ENCODE data around the gene JAK3. TPM values are rescaled to one million over a fixed set of nuclear protein-coding genes. Genes with fewer than 3 reads are reported as not detected.

The JAK3 gene
- total RNA-seq, 1 donor from 2014 or later: 227 TPM

DNA sequence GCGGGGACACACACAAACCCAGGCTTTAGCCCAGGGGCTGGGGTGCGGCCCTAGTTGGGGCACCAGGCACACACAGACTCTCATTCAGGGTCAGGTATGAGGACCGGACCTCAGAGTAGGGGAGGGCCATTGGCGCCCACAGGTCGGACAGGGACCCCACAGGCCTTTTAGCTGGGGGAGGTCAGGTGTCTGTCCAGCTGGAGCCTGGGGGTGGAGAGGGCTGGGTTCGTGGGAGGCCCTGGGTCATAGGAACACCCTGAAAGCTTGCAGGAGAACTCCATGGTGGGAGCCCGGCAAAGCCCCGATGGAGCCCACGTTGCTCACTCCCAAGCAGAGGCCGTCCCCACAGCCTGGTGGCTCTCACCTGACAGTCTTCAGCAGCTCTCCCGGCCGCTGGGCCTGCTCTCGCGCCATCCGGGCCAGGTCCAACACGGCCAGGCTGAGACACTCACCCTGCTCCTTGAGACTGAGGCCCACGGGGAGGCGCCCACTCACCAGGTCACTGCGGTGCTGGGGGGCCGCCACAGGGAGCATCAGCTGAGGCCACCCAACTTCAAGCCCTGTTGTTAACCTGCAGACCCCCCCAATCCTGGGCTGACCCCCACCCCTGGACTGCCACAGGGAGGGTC lies 5.0 kb downstream of the JAK3 start:
- H3K9me3 Mint-ChIP-seq: no peaks in the 10 kb centered on the region
- H3K27me3 Mint-ChIP-seq (ENCODE audit: insufficient read depth): no peaks in the 10 kb centered on the region
- intact Hi-C loops (cut with micrococcal nuclease): loop anchor here (1.0 kb wide), 2 partner anchors 11 to 32 kb away; no protein-coding TSS in a partner anchor
- H3K36me3 Mint-ChIP-seq (ENCODE audit: low read depth): peaks cover 47% of the 10 kb centered on the region
- H3K4me3 Mint-ChIP-seq: no peak overlapping the region
- no peak overlapping the region for H3K27ac Mint-ChIP-seq
- DNase-seq (ENCODE audit: low spot score): no peak
- peaks cover 39% of the 10 kb centered on the region for H3K4me1 Mint-ChIP-seq (ENCODE audit: low read depth)

GRCh38 chr19:17841810-17842662 lies 5.7 kb downstream of the JAK3 start:
- Mint-ChIP-seq H3K36me3 (ENCODE audit: low read depth) (peaks cover 51% of the 10 kb centered on the region), H3K9me3 (no peaks in the 10 kb centered on the region), H3K27me3 (ENCODE audit: insufficient read depth) (no peaks in the 10 kb centered on the region), H3K4me3 (no peak overlapping the region), H3K27ac (no peak overlapping the region), H3K4me1 (ENCODE audit: low read depth) (peaks cover 40% of the 10 kb centered on the region)
- intact Hi-C loops (cut with micrococcal nuclease): loop anchor here (1.0 kb wide), 2 partner anchors 11 to 32 kb away; no protein-coding TSS in a partner anchor
- peak; percentile 46 for DNase-seq (ENCODE audit: low spot score)

DNA sequence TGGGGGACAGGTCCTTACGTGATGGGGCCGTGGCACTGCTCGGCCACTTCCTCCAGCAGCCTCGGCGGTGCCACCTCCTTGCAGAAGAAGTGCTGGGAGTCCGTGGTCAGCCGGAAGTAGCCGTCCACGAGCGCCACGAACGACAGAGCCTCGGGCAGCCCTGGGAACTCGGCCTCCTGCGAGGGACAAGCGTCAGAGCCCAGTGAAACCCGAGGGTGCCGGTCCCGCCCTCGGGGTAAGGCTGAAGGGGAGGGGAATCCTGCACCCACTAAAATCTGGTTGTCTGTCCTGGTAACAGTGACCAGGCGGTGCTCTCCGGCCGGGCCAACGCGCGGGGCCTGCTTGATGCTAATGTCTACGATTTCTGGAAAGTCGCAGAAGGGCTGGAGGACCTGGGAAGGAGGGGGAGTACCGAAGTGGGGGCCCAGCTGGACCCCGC lies 6.4 kb downstream of the JAK3 start:
- H3K36me3 Mint-ChIP-seq (ENCODE audit: low read depth): peaks cover 56% of the 10 kb centered on the region
- H3K27ac Mint-ChIP-seq: no peak overlapping the region
- no peak for DNase-seq (ENCODE audit: low spot score)
- no peaks in the 10 kb centered on the region for H3K9me3 Mint-ChIP-seq
- intact Hi-C loops (cut with micrococcal nuclease): no loop called here
- no peak overlapping the region for H3K4me3 Mint-ChIP-seq
- no peaks in the 10 kb centered on the region for H3K27me3 Mint-ChIP-seq (ENCODE audit: insufficient read depth)
- peaks cover 42% of the 10 kb centered on the region for H3K4me1 Mint-ChIP-seq (ENCODE audit: low read depth)

- peaks cover 41% of the 10 kb centered on the region for H3K4me1 Mint-ChIP-seq (ENCODE audit: low read depth)
These were observed 7.8 kb downstream of the JAK3 start for GRCh38 chr19:17840019-17840418.

GRCh38 chr19:17837972-17838371 lies 9.8 kb downstream of the JAK3 start:
- Mint-ChIP-seq H3K27ac (peak overlapping the region; percentile 84), H3K27me3 (ENCODE audit: insufficient read depth) (no peaks in the 10 kb centered on the region), H3K4me3 (no peak overlapping the region), H3K9me3 (peaks cover 4% of the 10 kb centered on the region), H3K4me1 (ENCODE audit: low read depth) (peaks cover 24% of the 10 kb centered on the region), H3K36me3 (ENCODE audit: low read depth) (peaks cover 64% of the 10 kb centered on the region)
- DNase-seq (ENCODE audit: low spot score): no peak
- intact Hi-C loops (cut with micrococcal nuclease): no loop called here

More at GRCh38 chr19:17840019-17840418, 7.8 kb downstream of the JAK3 start:
- no peaks in the 10 kb centered on the region for H3K27me3 Mint-ChIP-seq (ENCODE audit: insufficient read depth)
- H3K4me3 Mint-ChIP-seq: no peak overlapping the region
- H3K36me3 Mint-ChIP-seq (ENCODE audit: low read depth): peaks cover 70% of the 10 kb centered on the region
- intact Hi-C loops (cut with micrococcal nuclease): no loop called here
- H3K27ac Mint-ChIP-seq: no peak overlapping the region
- DNase-seq (ENCODE audit: low spot score): no peak
- H3K9me3 Mint-ChIP-seq: peaks cover 4% of the 10 kb centered on the region

DNA sequence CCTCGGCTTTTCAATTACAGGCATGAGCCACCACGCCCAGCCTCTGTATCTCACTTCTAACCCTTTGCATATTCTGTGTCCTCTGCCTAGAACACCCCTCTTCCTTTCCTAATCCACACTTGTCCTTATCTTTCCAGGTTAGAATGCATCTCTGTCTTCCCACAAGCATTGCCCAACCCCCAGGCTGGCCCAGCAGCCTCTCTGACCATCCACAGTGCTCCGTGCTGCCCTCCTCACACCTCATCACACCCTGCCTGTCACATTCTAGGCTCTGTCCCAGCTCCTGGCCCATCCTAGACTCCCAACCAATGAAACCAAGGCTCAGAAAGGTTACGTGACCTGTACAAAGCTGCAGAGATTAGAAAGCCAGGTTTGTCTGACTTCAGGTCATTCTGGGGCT lies 11.3 kb downstream of the JAK3 start:
- Mint-ChIP-seq H3K4me3 (no peak overlapping the region), H3K36me3 (ENCODE audit: low read depth) (peaks cover 71% of the 10 kb centered on the region), H3K27me3 (ENCODE audit: insufficient read depth) (no peaks in the 10 kb centered on the region), H3K4me1 (ENCODE audit: low read depth) (peaks cover 24% of the 10 kb centered on the region), H3K27ac (peak overlapping the region; percentile 21), H3K9me3 (peaks cover 4% of the 10 kb centered on the region)
- intact Hi-C loops (cut with micrococcal nuclease): no loop called here
- no peak for DNase-seq (ENCODE audit: low spot score)

GRCh38 chr19:17835182-17836006 lies 12.4 kb downstream of the JAK3 start:
- Mint-ChIP-seq H3K4me1 (ENCODE audit: low read depth) (peaks cover 24% of the 10 kb centered on the region), H3K36me3 (ENCODE audit: low read depth) (peaks cover 69% of the 10 kb centered on the region), H3K4me3 (no peak overlapping the region), H3K27ac (peak overlapping the region; percentile 40), H3K27me3 (ENCODE audit: insufficient read depth) (no peaks in the 10 kb centered on the region), H3K9me3 (peaks cover 4% of the 10 kb centered on the region)
- DNase-seq (ENCODE audit: low spot score): no peak
- intact Hi-C loops (cut with micrococcal nuclease): no loop called here

DNA sequence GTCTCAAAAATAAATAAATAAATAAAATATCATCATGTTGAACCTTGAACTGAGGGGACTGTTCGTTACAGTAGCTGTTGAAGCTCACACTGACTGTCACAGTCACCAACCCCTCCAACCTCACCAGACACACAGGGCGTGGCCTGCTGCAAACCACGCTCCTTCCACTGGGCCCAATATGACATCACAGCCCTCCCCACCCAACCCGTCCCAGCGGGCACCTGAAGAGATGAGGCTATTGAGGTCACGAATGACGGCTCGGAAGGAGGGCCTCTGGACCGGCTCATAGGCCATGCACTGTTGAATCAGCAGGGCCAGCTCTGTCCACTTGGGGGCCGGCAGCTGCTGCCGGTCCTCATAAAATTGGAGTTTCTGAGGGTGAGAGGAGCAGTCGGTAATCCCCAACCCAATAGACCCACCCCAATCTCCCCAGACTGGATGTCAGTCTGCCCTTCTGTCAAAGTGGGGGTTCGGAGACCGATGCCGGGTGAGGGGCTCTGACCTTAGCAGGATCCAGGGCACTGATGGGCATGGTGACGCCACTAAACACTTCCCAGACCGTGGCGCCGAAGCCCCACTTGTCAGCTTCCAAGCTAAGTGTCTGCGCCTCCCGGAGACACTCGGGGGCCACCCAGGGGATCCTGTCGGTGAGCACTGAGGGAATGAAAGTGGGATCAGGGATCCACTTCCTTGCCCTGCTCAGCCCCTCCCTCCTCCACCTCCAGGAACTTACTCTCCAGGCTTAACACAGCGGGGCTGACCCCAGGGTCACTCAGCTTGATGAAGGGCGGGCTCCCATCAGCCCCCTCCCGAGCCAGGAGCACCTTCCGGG lies 13.2 kb downstream of the JAK3 start:
- Mint-ChIP-seq H3K9me3 (peaks cover 4% of the 10 kb centered on the region), H3K4me3 (no peak overlapping the region), H3K27me3 (ENCODE audit: insufficient read depth) (no peaks in the 10 kb centered on the region), H3K36me3 (ENCODE audit: low read depth) (peaks cover 69% of the 10 kb centered on the region), H3K4me1 (ENCODE audit: low read depth) (peaks cover 24% of the 10 kb centered on the region), H3K27ac (no peak overlapping the region)
- intact Hi-C loops (cut with micrococcal nuclease): no loop called here
- DNase-seq (ENCODE audit: low spot score): no peak

DNA sequence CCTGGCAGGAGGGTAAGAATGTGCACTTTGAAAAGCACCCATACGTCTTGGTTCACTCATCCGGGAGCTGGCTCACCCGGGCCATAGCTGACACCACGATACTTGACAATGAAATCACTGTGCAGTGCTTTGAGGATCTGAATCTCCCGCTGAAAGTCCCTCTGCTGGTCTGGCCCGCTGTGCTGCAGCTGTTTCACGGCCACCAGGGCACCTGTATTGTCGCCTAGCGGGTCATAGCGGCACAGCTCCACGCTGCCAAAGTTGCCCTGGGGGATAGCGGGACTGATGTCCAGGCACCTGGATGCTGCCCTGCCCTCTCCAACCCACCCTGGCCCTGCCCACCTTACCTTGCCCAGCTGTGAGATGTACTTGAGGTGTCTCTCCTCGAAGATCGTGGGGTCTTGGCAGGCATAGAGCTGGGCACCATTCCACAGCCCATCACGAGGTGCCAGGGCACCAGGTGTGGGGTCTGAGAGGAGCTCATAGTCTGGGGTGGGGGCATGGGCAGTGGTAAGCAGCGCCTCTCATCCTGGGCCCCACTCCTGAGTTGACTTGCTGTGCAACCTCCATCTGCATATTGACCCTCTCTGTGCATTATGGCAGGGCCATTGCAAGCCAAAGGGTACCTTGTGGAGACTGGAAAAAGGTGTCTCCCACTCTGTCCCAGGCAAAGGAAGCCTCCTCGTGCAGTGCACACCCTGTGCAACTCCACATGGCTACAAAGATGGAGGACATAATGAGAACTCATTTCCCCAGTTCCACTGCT lies 15.2 kb downstream of the JAK3 start:
- H3K36me3 Mint-ChIP-seq (ENCODE audit: low read depth): peaks cover 62% of the 10 kb centered on the region

GRCh38 chr19:17831419-17831888 lies 16.3 kb downstream of the JAK3 start:
- DNase-seq (ENCODE audit: low spot score): no peak
- H3K4me1 Mint-ChIP-seq (ENCODE audit: low read depth): peaks cover 14% of the 10 kb centered on the region
- H3K36me3 Mint-ChIP-seq (ENCODE audit: low read depth): peaks cover 55% of the 10 kb centered on the region
- no peak overlapping the region for H3K4me3 Mint-ChIP-seq
- intact Hi-C loops (cut with micrococcal nuclease): loop anchor here (1.0 to 2.0 kb wide), 3 partner anchors 11 to 23 kb away; partner anchors contain the start of gene JAK3
- no peaks in the 10 kb centered on the region for H3K27me3 Mint-ChIP-seq (ENCODE audit: insufficient read depth)
- peaks cover 4% of the 10 kb centered on the region for H3K9me3 Mint-ChIP-seq
- no peak overlapping the region for H3K27ac Mint-ChIP-seq

More for the DNA sequence above, 15.2 kb downstream of the JAK3 start:
- Mint-ChIP-seq H3K9me3 (peaks cover 4% of the 10 kb centered on the region), H3K4me1 (ENCODE audit: low read depth) (peaks cover 18% of the 10 kb centered on the region), H3K4me3 (no peak overlapping the region), H3K27me3 (ENCODE audit: insufficient read depth) (no peaks in the 10 kb centered on the region), H3K27ac (no peak overlapping the region)
- intact Hi-C loops (cut with micrococcal nuclease): no loop called here
- DNase-seq (ENCODE audit: low spot score): no peak

DNA sequence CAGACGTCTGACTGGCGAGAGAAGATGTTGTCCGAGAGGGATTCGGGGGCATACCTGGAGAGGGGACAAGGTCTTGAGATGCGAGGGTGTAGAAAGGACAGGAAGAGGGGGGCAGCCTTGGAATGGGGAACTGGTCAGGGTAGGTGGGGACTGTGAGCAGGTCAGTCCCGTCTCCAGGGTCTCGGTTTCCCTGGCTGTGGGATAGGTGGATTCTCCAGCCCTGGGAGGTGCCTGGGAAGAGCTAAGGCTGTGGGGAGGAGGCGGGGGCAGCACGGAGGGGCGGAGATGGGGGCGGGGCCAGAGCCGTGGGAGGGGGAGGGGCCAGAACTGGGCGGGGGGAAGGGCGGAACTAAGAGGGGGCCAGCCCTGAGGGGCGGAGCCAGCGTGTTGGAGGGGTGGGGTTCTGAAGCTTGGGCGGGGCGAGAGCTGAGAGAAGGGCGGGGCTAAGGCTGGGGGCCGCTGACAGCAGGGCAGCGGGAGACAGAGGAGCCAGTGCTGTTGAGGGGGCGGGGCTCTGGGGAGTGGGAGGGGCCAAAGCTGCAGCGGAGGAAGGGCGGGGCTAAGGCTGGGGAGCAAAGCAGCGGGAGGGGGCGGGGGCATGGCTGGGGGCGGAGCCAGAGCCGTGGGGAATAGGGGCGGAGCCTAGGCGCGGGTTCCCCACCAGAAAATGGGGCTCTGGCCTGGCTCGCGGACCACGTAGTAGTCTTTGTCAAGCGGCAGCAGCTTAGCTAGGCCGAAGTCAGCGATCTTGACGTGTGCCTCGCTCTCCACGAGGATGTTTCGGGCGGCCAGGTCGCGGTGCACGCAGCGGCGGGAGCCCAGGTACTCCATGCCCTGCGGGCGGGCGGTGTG lies 17.0 kb downstream of the JAK3 start:
- H3K4me3 Mint-ChIP-seq: no peak overlapping the region
- peaks cover 48% of the 10 kb centered on the region for H3K36me3 Mint-ChIP-seq (ENCODE audit: low read depth)
- intact Hi-C loops (cut with micrococcal nuclease): loop anchor here (1.0 to 2.0 kb wide), 4 partner anchors 12 to 44 kb away; partner anchors contain the start of gene JAK3
- H3K27me3 Mint-ChIP-seq (ENCODE audit: insufficient read depth): no peaks in the 10 kb centered on the region
- H3K4me1 Mint-ChIP-seq (ENCODE audit: low read depth): peaks cover 11% of the 10 kb centered on the region
- DNase-seq (ENCODE audit: low spot score): peak; percentile 12
- no peak overlapping the region for H3K27ac Mint-ChIP-seq
- peaks cover 4% of the 10 kb centered on the region for H3K9me3 Mint-ChIP-seq

All from activated T-helper 1 cell treated with anti-CD3 and anti-CD28 coated beads, Interleukin-12 subunit alpha, Interleukin-12 subunit beta, Interleukin-2, Interleukin-4 antibody, amounts not matched to agents 30 ng/mL and 10 ng/mL and 1 ng/mL, durations not matched to agents 14 hours and 24 hours and 36 hours (primary cell).